Natural killer cell (primary cell): ENCODE results near the gene B3GNT7. TPM values are rescaled to one million over a fixed set of nuclear protein-coding genes. Genes with fewer than 3 reads are reported as not detected.

ENCODE experiments used
- ATAC-seq, 3 donors: fragments of 150-1000 bp in 2 of 3; fragments of 200-7000 bp in 1 of 3; cut with Tn5 transposase; 1 replicate in 1 of 3; 2 replicates in 2 of 3; pipeline ENCODE4 v1.10.0; 2021; ENCODE audit warnings: mild to moderate bottlenecking in 2 of 3, moderate library complexity in 2 of 3
- DNase-seq, 2 donors: peaks; one replicate each; pipeline versions ENCODE4 v3.0.0 to v3.0.0-alpha.2; 2013 to 2021; ENCODE audit warnings: mixed read lengths in 1 of 2
- H3K27ac ChIP-seq: one replicate; pipeline ENCODE4 v1.5.1; 2013; ENCODE audit warnings: mild to moderate bottlenecking, low read length
- H3K27me3 ChIP-seq: one replicate; pipeline ENCODE4 v1.6.1; 2013; ENCODE audit warnings: low read length; ENCODE audit not compliant: control insufficient read depth, insufficient read depth
- H3K36me3 ChIP-seq: one replicate; pipeline ENCODE4 v1.6.1; 2013; ENCODE audit warnings: low read length; ENCODE audit not compliant: control insufficient read depth, insufficient read depth
- H3K4me1 ChIP-seq: one replicate; pipeline ENCODE4 v1.6.1; 2013; ENCODE audit warnings: low read length; ENCODE audit not compliant: control insufficient read depth, insufficient read depth
- H3K4me3 ChIP-seq: one replicate; pipeline ENCODE4 v1.5.1; 2013; ENCODE audit warnings: low read length
- H3K9me3 ChIP-seq: one replicate; pipeline ENCODE4 v1.6.1; 2013; ENCODE audit warnings: low read length; ENCODE audit not compliant: control insufficient read depth, insufficient read depth
- H3K27ac Mint-ChIP-seq, 2 donors: one replicate each; pipeline ENCODE4 v1.8.0; 2022; ENCODE audit warnings: mild to moderate bottlenecking in 2 of 2, mixed read lengths in 2 of 2, moderate library complexity in 1 of 2
- H3K27me3 Mint-ChIP-seq, 2 donors: one replicate each; pipeline ENCODE4 v1.8.0; 2022; ENCODE audit warnings: low read depth in 2 of 2, mixed read lengths in 2 of 2
- H3K36me3 Mint-ChIP-seq: one replicate; pipeline ENCODE4 v1.8.0; 2022; ENCODE audit warnings: mixed read lengths
- H3K4me1 Mint-ChIP-seq, 2 donors: one replicate each; pipeline ENCODE4 v1.8.0; 2022; ENCODE audit warnings: mixed read lengths in 2 of 2
- H3K4me3 Mint-ChIP-seq: one replicate; pipeline ENCODE4 v1.8.0; 2022; ENCODE audit warnings: mild to moderate bottlenecking, moderate library complexity, mixed read lengths
- H3K9me3 Mint-ChIP-seq, 2 donors: one replicate each; pipeline ENCODE4 v1.8.0; 2022; ENCODE audit warnings: mixed read lengths in 2 of 2
- CTCF ChIP-seq: fragments of 200-600 bp; IDR thresholded peaks from one replicate; pipeline ENCODE4 v1.8.0; 2022; ENCODE audit warnings: antibody characterized with exemption
- WGBS: methylation state at CpG from one replicate; pipeline ENCODE4 v1.1.7; 2013; ENCODE audit warnings: missing lambda C conversion rate; ENCODE audit not compliant: insufficient coverage; 5-methylcytosine and 5-hydroxymethylcytosine counted together
- intact Hi-C: fragments of 100-400 bp; cut with micrococcal nuclease; formaldehyde crosslinking; loops from one replicate; pipeline ENCODE4 v1.14.2; 2022
- total RNA-seq, 4 donors: library from RNA; stranded (reverse); fragments of 120-200 nt in 1 of 4; gene quantifications; one replicate each; pipeline versions ENCODE4 v1.2.3 to v1.2.4, GENCODE V29; 2013 to 2022

The B3GNT7 gene
- total RNA-seq, 3 donors from 2014 or later (not counting 1 experiment from before 2014, with no cell fraction given) = 87.5 to 151 (median 113) TPM

DNA sequence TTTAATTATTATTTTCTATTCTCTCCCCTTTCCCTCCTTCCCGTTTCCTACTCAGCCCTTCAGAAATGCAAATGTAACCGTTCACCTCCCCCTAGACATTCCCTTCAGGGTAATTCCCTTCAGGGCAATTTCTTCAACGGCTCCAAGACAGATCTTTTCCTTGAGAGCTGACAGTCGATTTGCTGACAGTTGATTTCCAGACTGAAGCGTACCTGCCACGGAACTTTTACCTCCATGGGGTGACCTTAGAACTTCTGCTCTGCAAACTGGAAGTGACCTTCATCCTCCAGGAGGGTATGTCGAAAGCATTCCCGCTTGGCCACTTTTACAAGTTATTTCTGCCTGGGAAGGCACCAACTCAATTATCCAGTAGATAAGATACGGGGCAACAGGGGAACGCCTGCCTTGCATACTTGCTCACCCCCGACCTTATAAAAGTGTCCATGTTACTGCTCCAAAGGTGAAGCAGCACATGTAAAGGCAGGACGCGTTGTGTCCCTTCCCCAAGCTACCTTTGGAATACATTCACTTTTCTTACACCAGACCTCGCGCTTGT is 18.5 kb downstream of the B3GNT7 start:
- Histone ChIP-seq H3K4me3 (no peak overlapping the region), H3K36me3 (no peaks in the 10 kb centered on the region), H3K9me3 (peaks cover 9% of the 10 kb centered on the region), H3K27me3 (peaks cover 6% of the 10 kb centered on the region), H3K27ac (no peak overlapping the region), H3K4me1 (peaks cover 10% of the 10 kb centered on the region)
- H3K27ac Mint-ChIP-seq = no peak overlapping the region
- WGBS = 90% methylated on average over 15 of the region's 15 CpGs
- intact Hi-C loops = loop anchor here (2.0 to 5.0 kb wide), 4 partner anchors 38 to 167 kb away; no protein-coding TSS in a partner anchor
- peaks cover 0 to 5% of the 10 kb centered on the region in 2 donors for H3K4me1 Mint-ChIP-seq
- ATAC-seq (no peak), DNase-seq (no peak)
- no peaks in the 10 kb centered on the region for H3K36me3 Mint-ChIP-seq
- H3K27me3 Mint-ChIP-seq = peaks cover 0 to 17% of the 10 kb centered on the region in 2 donors
- no peak for TF ChIP-seq CTCF
- peak overlapping the region; percentile 28 for H3K4me3 Mint-ChIP-seq
- H3K9me3 Mint-ChIP-seq = peaks cover 0 to 5% of the 10 kb centered on the region in 2 donors

GRCh38 chr2:231415029-231415428 is 19.5 kb downstream of the B3GNT7 start:
- no peak for TF ChIP-seq CTCF
- Histone ChIP-seq H3K4me3 (no peak overlapping the region), H3K4me1 (peaks cover 10% of the 10 kb centered on the region), H3K9me3 (peaks cover 9% of the 10 kb centered on the region), H3K27me3 (peaks cover 6% of the 10 kb centered on the region), H3K36me3 (no peaks in the 10 kb centered on the region), H3K27ac (no peak overlapping the region)
- DNase-seq (no peak), ATAC-seq (no peak)
- intact Hi-C loops = no loop called here
- no peaks in the 10 kb centered on the region for H3K36me3 Mint-ChIP-seq
- peaks cover 0 to 5% of the 10 kb centered on the region in 2 donors for H3K4me1 Mint-ChIP-seq
- no peak overlapping the region for H3K4me3 Mint-ChIP-seq
- H3K27me3 Mint-ChIP-seq = peaks cover 0 to 17% of the 10 kb centered on the region in 2 donors
- H3K27ac Mint-ChIP-seq = no peak overlapping the region
- peaks cover 0 to 5% of the 10 kb centered on the region in 2 donors for H3K9me3 Mint-ChIP-seq

- no peaks in the 10 kb centered on the region for H3K27me3 Mint-ChIP-seq
- H3K9me3 Mint-ChIP-seq = no peaks in the 10 kb centered on the region
- no peaks in the 10 kb centered on the region for H3K27me3 ChIP-seq
- no peak overlapping the region for H3K4me3 Mint-ChIP-seq
- intact Hi-C loops = no loop called here
- DNase-seq (no peak), ATAC-seq (no peak)
- 94% methylated on average over 26 of the region's 26 CpGs for WGBS
- no peaks in the 10 kb centered on the region for H3K9me3 ChIP-seq
- H3K36me3 ChIP-seq = no peaks in the 10 kb centered on the region
- TF ChIP-seq CTCF = no peak
- H3K4me1 Mint-ChIP-seq = peaks cover 6 to 13% of the 10 kb centered on the region in 2 donors
- H3K4me1 ChIP-seq = no peaks in the 10 kb centered on the region
- no peak overlapping the region for H3K27ac ChIP-seq
- no peaks in the 10 kb centered on the region for H3K36me3 Mint-ChIP-seq
- H3K4me3 ChIP-seq = no peak overlapping the region
- H3K27ac Mint-ChIP-seq = no peak overlapping the region
Observed at GRCh38 chr2:231418820-231419640, 23.5 kb downstream of the B3GNT7 start.
